Measurements from ENCODE around the gene STRAP.
"Not testable (repeated sequence)": the region's sequence is repeated elsewhere in the genome, so short reads cannot be mapped to it uniquely, and the experiment has no call there.

STRAP gene

DNA sequence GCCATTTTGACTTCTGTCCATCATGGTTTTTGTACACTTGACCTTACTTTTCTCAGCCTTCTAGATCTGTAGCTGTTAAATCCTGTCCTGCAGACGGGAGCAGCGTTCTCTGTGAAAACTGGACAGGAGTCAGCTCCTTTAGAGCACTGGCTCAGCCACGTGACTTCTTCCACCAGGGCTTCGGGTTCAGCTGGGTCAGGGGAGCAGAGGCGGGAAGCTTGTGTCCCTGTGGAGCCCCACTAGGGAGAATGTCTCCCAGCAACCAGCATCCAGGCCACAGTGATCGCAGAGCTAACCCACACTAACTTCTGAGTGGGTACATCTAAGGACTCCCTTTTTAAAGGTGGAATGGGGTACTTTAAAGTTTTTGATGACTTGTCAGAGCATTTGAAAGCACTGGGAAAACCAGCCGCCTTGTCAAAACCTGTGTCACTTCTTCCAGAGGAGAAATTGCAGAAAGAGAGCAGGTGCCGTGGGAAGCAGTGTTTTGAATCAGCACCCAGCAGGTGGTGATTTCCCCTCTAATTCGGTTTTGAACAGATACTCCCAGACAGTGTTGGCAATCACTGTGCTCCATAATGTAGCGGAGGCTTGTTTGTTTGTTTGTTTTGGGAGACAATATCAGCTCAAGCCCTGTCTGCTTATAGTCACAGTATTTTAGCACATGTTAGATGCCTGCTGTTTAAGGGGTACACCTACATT is 46.8 kb downstream of the STRAP start:
- DNase-seq, result peak; percentile 13

DNA sequence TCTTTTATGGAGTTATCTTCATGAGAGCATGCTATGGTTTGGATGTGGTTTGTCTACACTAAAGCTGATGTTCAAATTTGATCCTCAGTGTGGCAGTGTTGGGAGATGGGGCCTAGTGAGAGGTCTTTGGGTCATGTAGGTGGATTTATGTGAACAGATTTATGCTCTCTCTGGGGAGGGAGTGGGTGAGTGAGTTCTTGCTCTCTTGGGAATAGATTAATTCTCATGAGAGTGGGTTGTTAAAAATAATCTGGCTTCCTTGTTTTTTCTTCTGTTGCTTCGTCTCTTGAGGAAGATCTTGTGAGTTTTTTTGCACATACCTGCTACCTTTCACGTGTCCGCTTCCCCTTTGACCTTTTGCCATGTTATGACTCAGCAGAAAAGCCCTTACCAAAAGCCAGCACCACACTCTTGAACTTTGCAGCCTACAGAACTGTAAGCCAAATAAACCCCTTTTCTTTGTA is 49.4 kb downstream of the STRAP start:
- DNase-seq, result no peak

DNA sequence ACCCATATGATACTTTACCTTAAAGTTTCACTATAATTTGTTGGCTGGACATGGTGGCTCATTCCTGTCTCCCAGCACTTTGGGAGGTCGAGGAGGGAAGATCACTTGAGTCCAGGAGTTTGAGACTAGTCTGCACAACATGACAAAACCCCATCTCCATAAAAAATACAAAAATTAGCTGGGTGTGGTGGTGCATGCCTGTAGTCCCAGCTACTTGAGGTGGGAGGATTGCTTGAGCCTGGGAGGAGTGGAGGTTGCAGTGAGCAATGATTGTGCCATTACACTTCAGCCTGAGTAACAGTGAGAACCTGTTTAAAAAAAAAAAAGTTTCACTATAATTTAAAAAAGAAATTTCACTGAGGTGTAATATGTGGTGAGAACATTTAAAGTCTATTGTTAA is 50.1 kb downstream of the STRAP start:
- DNase-seq, result no peak

GRCh38 chr12:15932971-15933370 is 50.8 kb downstream of the STRAP start:
- DNase-seq, result no peak

DNA sequence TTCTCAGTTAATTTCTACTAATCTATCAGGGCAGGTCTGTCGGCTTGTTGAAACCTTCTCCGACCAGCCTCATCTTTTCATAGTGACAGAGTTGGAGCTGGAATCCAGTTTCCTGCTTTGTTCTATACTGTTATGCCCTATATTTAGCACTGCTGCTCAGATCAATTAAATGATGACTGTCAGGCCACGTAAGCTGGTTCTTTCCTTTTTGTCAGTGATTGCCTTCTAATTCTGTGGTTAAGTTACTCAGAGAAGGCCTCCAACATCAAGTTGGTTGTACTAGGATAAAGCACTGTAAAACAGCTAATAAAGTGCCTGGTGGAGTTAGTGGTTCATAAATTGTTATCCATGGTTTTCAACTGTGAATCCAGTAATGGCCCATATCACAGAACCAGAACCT is 51.6 kb downstream of the STRAP start:
- peak; percentile 21 for DNase-seq

DNA sequence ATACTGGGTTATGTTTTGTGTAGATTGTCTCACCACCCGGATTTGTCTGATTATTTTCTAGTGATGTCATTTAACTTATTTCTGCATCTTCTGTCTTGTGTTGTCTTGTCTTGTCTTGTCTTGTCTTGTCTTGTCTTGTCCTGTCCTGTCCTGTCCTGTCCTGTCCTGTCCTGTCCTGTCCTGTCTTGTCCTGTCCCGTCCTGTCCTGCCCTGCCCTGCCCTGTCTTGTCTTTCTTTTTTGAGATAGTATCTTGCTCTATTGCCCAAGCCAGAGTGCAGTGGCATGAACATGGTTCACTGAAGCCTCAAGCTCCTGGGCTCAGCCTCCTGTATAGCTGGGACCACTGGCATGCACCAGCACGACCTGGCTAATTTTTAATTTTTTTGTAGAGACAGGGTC is 54.6 kb downstream of the STRAP start:
- no peak for DNase-seq

- no peak for DNase-seq
These were observed 55.7 kb downstream of the STRAP start for GRCh38 chr12:15937902-15938301.

- no peak for DNase-seq
These were observed 56.9 kb downstream of the STRAP start for GRCh38 chr12:15939111-15939510.

DNA sequence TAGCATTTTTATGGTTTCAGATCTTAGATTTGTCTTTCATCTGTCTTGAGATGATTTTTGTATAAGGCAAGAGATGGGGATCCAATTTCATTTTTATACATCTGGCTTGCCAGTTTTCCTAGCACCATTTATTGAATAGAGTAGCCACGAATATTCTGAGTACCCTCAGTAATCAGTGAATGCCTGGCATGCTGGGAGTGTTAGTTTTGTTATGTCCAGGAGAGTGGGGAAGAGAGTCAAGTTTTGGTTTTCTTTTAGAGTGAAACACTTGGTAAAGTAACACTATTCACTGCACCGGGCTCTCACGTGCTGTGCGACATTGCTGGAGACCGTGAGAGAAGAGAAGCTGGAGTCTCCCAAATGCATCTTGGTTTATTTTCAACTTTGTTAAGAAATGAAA is 60.3 kb downstream of the STRAP start:
- no peak for DNase-seq

DNA sequence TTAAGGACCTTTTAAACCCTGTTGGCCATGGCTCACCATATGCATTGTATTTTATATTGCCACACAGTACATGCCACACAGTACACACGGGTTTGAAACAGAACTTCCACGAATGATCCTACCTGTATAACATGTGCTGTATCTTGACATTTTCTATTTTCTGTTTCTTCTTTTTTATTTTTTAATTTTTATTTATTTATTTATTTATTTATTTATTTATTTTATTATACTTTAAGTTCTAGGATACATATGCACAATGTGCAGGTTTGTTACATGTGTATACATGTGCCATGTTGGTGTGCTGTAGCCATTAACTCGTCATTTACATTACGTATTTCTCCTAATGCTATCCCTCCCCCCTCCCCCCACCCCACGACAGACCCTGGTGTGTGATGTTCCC is 61.3 kb downstream of the STRAP start:
- DNase-seq, result not testable (repeated sequence)

GRCh38 chr12:15948461-15948860 is 66.3 kb downstream of the STRAP start:
- DNase-seq, result not testable (repeated sequence)
